IMR-90 (cell line): ENCODE results near the gene ADPRS. TPM values are rescaled to one million over a fixed set of nuclear protein-coding genes. Genes with fewer than 3 reads are reported as not detected.

ENCODE experiments used
- ATAC-seq: fragments of 200-7000 bp; cut with Tn5 transposase; 2 replicates; pipeline ENCODE4 v1.9.1; 2020; ENCODE audit warnings: low read depth, mild to moderate bottlenecking, moderate library complexity
- BruUV-seq: library from RNA; stranded (reverse); fragments of 400-500 nt; replicated peaks from 2 replicates; lab custom pipeline; 2021; lab: Mats Ljungman, UMichigan
- CTCF ChIA-PET: fragments of 300-600 bp; formaldehyde crosslinking; extraction: SDS; loops from one replicate; lab custom pipeline; 2021; ENCODE audit warnings: antibody characterized with exemption; lab: Yijun Ruan, JAX
- POLR2A ChIA-PET: fragments of 300-600 bp; sonication (Branson Sonifier 250); formaldehyde crosslinking; loops from one replicate; lab custom pipeline; 2022; ENCODE audit warnings: antibody characterized with exemption; ENCODE audit not compliant: unreplicated experiment; lab: Charles Lee
- DNase-seq: peaks from one replicate; pipeline ENCODE4 v3.0.0; 2013
- H2AFZ ChIP-seq: replicated peaks from 2 replicates; pipeline ENCODE3; 2013; ENCODE audit warnings: low read length, mild to moderate bottlenecking; ENCODE audit not compliant: poor library complexity
- H2AK5ac ChIP-seq: 2 replicates; pipeline ENCODE4 v1.6.1; 2013; ENCODE audit warnings: low read depth, low read length, inconsistent platforms
- H2AK9ac ChIP-seq: replicated peaks from 2 replicates; pipeline ENCODE3; 2013; ENCODE audit warnings: mild to moderate bottlenecking, low read depth, low read length, moderate library complexity; ENCODE audit not compliant: poor library complexity
- H2BK120ac ChIP-seq: 2 replicates; pipeline ENCODE4 v1.6.1; 2013; ENCODE audit warnings: low read depth, low read length, inconsistent platforms
- H2BK15ac ChIP-seq: 3 replicates; pipeline ENCODE4 v1.6.1; 2013; ENCODE audit warnings: low read depth, low read length, inconsistent platforms
- H2BK20ac ChIP-seq: 2 replicates; pipeline ENCODE4 v1.6.1; 2013; ENCODE audit warnings: low read depth, mild to moderate bottlenecking, inconsistent platforms, low read length, moderate library complexity
- H2BK5ac ChIP-seq: 2 replicates; pipeline ENCODE4 v1.6.1; 2013; ENCODE audit warnings: mild to moderate bottlenecking, low read depth, low read length, inconsistent platforms; ENCODE audit not compliant: poor library complexity, severe bottlenecking
- H3K14ac ChIP-seq: replicated peaks from 2 replicates; pipeline ENCODE4 v1.6.1; 2013; ENCODE audit warnings: low read depth, low read length, inconsistent platforms
- H3K18ac ChIP-seq: 2 replicates; pipeline ENCODE4 v1.6.1; 2013; ENCODE audit warnings: low read depth, low read length, control low read depth
- H3K23ac ChIP-seq: 2 replicates; pipeline ENCODE4 v1.6.1; 2013; ENCODE audit warnings: low read depth, low read length, inconsistent platforms
- H3K27ac ChIP-seq: 2 replicates; pipeline ENCODE4 v1.5.1; 2013; ENCODE audit warnings: mild to moderate bottlenecking, control low read depth, low read length; ENCODE audit not compliant: insufficient read depth
- H3K27me3 ChIP-seq: 2 replicates; pipeline ENCODE4 v1.6.1; 2013; ENCODE audit warnings: low read length; ENCODE audit not compliant: control insufficient read depth, insufficient read depth
- H3K36me3 ChIP-seq: 2 replicates; pipeline ENCODE4 v1.6.1; 2013; ENCODE audit warnings: low read length, mixed read lengths; ENCODE audit not compliant: control insufficient read depth, insufficient read depth
- H3K4ac ChIP-seq: 2 replicates; pipeline ENCODE4 v1.6.1; 2013; ENCODE audit warnings: low read depth, low read length, inconsistent platforms
- H3K4me1 ChIP-seq: 2 replicates; pipeline ENCODE4 v1.6.1; 2013; ENCODE audit warnings: low read length, mixed read lengths; ENCODE audit not compliant: control insufficient read depth, insufficient read depth
- H3K4me2 ChIP-seq: 2 replicates; pipeline ENCODE4 v1.6.1; 2013; ENCODE audit warnings: low read depth, mild to moderate bottlenecking, control low read depth, low read length, moderate library complexity
- H3K4me3 ChIP-seq: 2 replicates; pipeline ENCODE4 v1.5.1; 2013; ENCODE audit warnings: low read depth, mild to moderate bottlenecking, control low read depth, low read length, moderate library complexity; ENCODE audit not compliant: insufficient read depth
- H3K56ac ChIP-seq: 2 replicates; pipeline ENCODE4 v1.6.1; 2013; ENCODE audit warnings: low read length, inconsistent platforms; ENCODE audit not compliant: insufficient read depth; ENCODE audit errors: extremely low read depth
- H3K79me1 ChIP-seq, 2 experiments: 2 replicates each; pipeline ENCODE4 v1.6.1; 2013; ENCODE audit warnings: low read length in 2 of 2, inconsistent platforms in 1 of 2, low read depth in 1 of 2
- H3K9ac ChIP-seq: 2 replicates; pipeline ENCODE4 v1.6.1; 2013; ENCODE audit warnings: low read depth, low read length, control low read depth
- H3K9me1 ChIP-seq: 2 replicates; pipeline ENCODE4 v1.6.1; 2013; ENCODE audit warnings: low read length, inconsistent platforms; ENCODE audit not compliant: insufficient read depth
- H3K9me3 ChIP-seq: 2 replicates; pipeline ENCODE4 v1.6.1; 2013; ENCODE audit warnings: low read length; ENCODE audit not compliant: control insufficient read depth, insufficient read depth
- H4K20me1 ChIP-seq: 2 replicates; pipeline ENCODE4 v1.6.1; 2013; ENCODE audit warnings: low read length, inconsistent platforms; ENCODE audit not compliant: insufficient read depth
- H4K5ac ChIP-seq: 2 replicates; pipeline ENCODE4 v1.6.1; 2013; ENCODE audit warnings: mild to moderate bottlenecking, low read depth, low read length, control low read depth
- H4K8ac ChIP-seq, 2 experiments: 2 replicates each; pipeline ENCODE4 v1.6.1; 2013; ENCODE audit warnings: low read depth in 2 of 2, low read length in 2 of 2, control low read depth in 1 of 2, inconsistent platforms in 1 of 2
- H4K91ac ChIP-seq: 2 replicates; pipeline ENCODE4 v1.6.1; 2013; ENCODE audit warnings: low read depth, low read length, inconsistent platforms; ENCODE audit not compliant: insufficient read depth
- BHLHE40 ChIP-seq: fragments of 150-350 bp; IDR thresholded peaks from 2 replicates; pipeline ENCODE4 v1.6.1; 2016; ENCODE audit warnings: mild to moderate bottlenecking, low read depth, low read length
- WGBS, 2 experiments: methylation state at CpG; one replicate each; pipeline versions ENCODE4 v1.1.5 to v1.1.7; 2013; ENCODE audit warnings: missing lambda C conversion rate in 2 of 2; ENCODE audit not compliant: insufficient read length in 1 of 2; ENCODE audit errors: extremely low coverage in 2 of 2; 5-methylcytosine and 5-hydroxymethylcytosine counted together
- dilution Hi-C: fragments of 300-500 bp; cut with HindIII; formaldehyde crosslinking; loops from one replicate; pipeline ENCODE4 v1.14.3; 2018; ENCODE audit warnings: low sequenced_read_pairs; ENCODE audit not compliant: unreplicated experiment
- in situ Hi-C: fragments of 300-500 bp; cut with MboI; formaldehyde crosslinking; loops from 3 replicates; pipeline ENCODE4 v1.14.3; 2019; ENCODE audit warnings: low sequenced_read_pairs, inconsistent platforms, mixed read lengths
- intact Hi-C: fragments of 100-400 bp; cut with micrococcal nuclease; formaldehyde crosslinking; loops from 2 replicates; pipeline ENCODE4 v1.10.0; 2022
- polyA plus RNA-seq, 3 experiments: library from polyadenylated mRNA; depleted of rRNA; stranded (reverse); fragments of >200 nt; gene quantifications; 2 replicates each; pipeline ENCODE4 v1.2.3, GENCODE V29; 2012; ENCODE audit warnings: low replicate concordance in 1 of 3
- total RNA-seq: library from RNA; depleted of rRNA; stranded (reverse); fragments of >200 nt; gene quantifications from 2 replicates; pipeline ENCODE4 v1.2.3, GENCODE V29; 2012

ADPRS gene
- total and polyA plus RNA-seq, 2 of the 4 experiments (the other 2 are of a cell fraction), result 31.0 to 37.2 TPM

GRCh38 chr1:36132029-36132428 is 43.3 kb downstream of the ADPRS start:
- Histone ChIP-seq H4K20me1 (no peaks in the 10 kb centered on the region), H4K8ac (no peak overlapping the region), H2BK5ac (no peak overlapping the region), H2BK15ac (no peak overlapping the region), H3K4ac (no peak overlapping the region), H3K79me1 (peaks cover 0 to 16% of the 10 kb centered on the region in 2 experiments; a peak in 3 of 4 replicates), H3K36me3 (peaks cover 3% of the 10 kb centered on the region), H2AK5ac (no peak overlapping the region), H3K23ac (no peak overlapping the region), H2AFZ (no peak overlapping the region), H3K9me1 (peaks cover 23% of the 10 kb centered on the region), H3K27me3 (no peaks in the 10 kb centered on the region), H3K4me2 (no peak overlapping the region), H3K9ac (no peak overlapping the region), H4K91ac (no peak overlapping the region), H3K14ac (no peak overlapping the region), H2BK120ac (no peak overlapping the region), H2BK20ac (no peak overlapping the region), H3K56ac (no peak overlapping the region), H4K5ac (no peak overlapping the region), H3K18ac (no peak overlapping the region), H3K4me3 (no peak overlapping the region), H3K4me1 (peaks cover 24% of the 10 kb centered on the region), H3K27ac (no peak overlapping the region), H2AK9ac (no peak overlapping the region), H3K9me3 (no peaks in the 10 kb centered on the region)
- in situ Hi-C loops, result no loop called here
- intact Hi-C loops, result no loop called here
- dilution Hi-C loops, result no loop called here
- ChIA-PET CTCF (interaction anchor here (4.7 kb wide), 1 partner anchor 18 kb away, joined by 19 read pairs; the partner anchor contains the start of gene TRAPPC3), POLR2A (no interaction called here)
- TF ChIP-seq BHLHE40, result no peak
- no peak for ATAC-seq
- no peak for DNase-seq
- WGBS, 2 experiments, result no CpG with 5 or more reads among the region's 3 CpGs
- BruUV-seq, result no TSS peak
